Measurements from ENCODE around the gene ZNF821.

- TF ChIP-seq CTCF (IDR thresholded peaks at IDR 0.05), result no peak
- no peak for TF ChIP-seq POLR2A (IDR thresholded peaks at IDR 0.05)
- TF ChIP-seq EP300 (IDR thresholded peaks at IDR 0.05), result no peak
- TF ChIP-seq POLR2AphosphoS5 (IDR thresholded peaks at IDR 0.05), result no peak
These were observed 36.9 kb downstream of the ZNF821 start for GRCh38 chr16:71847096-71847495.

Data from suprapubic skin (tissue), 4 donors.